Activated gamma-delta T cell (primary cell): Measurements from ENCODE around the gene CACNA2D2.
A peak's percentile ranks its signal among the peaks of the same experiment; 100 is the strongest.

Experiments used
- DNase-seq: peaks from one replicate; lab custom pipeline; 2025; lab: John Stamatoyannopoulos, UW

Gene CACNA2D2

DNA sequence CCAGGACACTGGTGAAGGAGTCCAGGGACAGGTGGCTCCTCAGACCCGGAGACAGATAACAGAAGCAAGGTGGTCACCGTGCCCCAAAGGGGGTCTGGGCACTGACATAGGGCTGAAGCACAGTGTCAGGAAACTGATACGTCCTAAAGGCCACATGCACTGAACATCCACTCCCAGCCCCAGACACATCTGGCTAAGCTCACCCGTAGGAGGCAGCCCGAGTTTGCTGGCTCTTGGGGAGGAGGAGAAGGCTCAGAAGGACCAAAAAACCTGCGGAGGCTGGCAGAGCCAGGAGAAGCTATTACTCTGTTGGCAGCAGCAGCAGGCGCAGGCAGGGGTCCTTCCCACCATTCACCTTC lies 1.2 kb downstream of the CACNA2D2 start:
- DNase-seq: no peak

DNA sequence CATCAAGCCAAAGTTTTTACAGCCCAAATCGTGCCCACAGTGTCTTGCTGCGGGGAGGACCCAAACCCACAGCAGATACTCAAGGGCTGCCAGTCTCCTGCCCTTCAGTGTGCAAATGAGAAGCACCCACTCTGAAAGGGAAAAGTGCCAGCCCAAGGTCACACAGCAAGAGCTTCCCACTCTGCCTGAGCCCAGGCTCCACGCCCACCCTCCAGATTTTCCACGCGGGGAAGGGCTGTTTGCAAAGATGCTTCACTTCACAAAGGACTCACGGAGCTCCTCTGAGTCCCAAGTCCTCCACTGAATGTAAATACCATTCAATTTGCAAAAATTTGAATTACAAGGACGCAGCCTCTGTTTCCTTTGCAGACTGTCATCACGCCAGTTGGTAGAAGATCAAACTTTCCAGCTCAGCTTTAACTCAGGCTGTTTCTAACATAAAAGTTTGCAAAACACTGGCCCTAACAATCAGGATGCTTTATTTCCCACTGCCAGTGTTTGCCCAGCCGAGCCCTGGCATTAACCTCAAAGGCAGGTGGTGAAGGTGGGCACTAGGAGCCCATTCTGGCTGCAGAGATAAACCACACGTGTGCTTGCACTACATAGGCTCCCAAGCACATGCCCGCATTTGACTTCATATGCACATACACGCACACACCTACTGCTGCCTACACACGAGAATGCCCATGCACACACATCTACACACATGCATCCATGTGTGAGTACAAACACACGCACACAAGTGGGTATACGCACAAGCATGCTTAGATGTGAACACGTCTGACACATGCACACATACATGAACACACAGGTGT lies 7.6 kb downstream of the CACNA2D2 start:
- no peak for DNase-seq

DNA sequence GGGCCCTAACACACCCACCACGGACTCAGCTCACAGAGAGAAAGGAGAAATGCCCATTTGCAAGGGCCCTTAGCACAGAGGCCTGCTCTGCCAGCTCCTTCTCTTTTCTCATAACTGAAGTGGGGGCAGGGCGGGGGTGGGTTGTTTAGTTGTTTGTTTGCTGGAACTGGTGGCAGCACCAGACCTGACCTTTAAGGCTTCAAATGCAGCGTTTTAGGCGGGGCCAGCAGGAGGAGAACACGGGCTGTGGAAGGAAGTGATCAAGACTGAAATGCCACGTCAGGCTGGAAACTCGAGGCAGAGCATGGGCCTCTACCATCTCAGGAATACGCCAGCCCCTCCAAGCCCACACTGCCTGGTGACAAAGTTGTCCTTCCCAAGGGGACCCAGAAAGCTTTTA lies 9.3 kb downstream of the CACNA2D2 start:
- no peak for DNase-seq

DNA sequence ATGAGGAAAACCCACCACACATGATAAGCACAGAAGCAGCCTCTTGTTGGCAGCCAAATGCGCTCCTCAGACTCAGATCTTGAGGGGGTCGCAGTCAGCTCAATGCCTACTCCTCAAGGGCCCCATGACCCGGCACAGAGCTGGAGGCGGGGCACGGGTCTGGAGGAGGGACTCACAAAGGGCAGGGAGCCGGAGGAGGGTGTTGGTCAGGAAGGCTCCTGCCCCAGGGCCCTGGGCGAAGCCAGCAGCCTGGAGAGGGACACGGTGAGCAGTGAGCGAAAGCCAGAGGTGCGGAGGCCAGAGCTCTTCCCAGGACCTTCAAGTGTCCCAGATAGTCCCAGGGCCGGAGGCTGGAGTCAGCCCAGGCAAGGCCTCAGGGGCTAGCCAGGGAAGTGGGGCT lies 9.8 kb downstream of the CACNA2D2 start:
- no peak for DNase-seq

DNA sequence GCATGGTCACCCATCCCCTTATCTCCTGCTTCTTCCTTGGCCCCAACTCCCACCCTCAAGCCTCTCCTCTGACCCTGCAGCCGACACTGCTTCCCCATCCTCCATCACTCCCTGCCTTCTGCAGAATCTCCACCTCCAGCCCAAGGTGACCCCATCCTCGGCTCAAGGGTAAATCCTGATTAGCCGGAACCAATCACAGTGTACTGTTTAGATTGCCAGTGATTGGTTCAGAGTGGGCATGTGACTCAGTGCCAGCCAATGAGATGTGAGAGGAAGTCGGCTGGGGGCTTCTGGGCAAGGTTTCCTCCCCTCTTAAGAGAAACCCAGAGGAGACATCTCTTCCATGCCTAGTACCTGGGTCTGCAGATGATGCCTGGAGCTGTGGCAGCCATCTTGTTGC lies 10.3 kb downstream of the CACNA2D2 start:
- no peak for DNase-seq

DNA sequence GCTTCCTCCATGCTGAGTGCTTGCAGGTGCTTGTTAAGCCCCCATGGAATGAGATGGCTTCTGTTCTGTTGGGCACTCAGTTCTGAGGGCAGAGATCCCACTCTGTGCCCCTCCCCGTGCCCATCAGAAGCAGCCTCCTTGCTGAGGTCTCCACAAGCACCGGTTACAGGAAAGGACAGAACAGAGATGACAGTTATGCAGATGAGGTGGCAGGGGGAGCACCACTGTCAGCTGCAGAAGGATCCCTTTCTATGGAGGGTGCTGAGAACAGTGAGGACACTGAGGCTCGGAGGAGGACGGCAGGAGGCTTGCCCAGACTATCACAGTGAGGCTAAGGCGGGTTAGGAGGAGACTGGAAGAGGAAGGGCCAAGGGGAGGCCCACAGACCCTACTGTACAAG lies 12.4 kb downstream of the CACNA2D2 start:
- DNase-seq: no peak

DNA sequence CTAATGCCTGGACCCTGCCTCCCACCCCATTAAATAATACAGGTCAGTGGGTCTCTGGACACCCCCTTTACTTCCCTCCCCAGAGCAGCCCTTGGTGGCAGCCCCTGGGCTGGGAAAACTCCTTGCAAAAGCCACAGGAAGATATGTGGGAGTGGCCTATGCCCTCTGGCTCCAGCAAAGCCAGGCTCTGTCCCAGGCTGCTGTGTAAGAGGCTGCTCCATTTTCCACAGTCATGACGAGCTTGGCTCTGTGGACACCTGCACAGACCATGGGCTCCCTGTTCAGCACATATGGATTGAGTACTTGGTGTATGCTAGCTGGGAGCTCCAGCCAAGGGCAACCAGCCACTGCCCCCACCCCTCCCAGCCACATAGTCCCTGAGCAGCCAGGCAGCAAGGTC lies 13.0 kb downstream of the CACNA2D2 start:
- no peak for DNase-seq

DNA sequence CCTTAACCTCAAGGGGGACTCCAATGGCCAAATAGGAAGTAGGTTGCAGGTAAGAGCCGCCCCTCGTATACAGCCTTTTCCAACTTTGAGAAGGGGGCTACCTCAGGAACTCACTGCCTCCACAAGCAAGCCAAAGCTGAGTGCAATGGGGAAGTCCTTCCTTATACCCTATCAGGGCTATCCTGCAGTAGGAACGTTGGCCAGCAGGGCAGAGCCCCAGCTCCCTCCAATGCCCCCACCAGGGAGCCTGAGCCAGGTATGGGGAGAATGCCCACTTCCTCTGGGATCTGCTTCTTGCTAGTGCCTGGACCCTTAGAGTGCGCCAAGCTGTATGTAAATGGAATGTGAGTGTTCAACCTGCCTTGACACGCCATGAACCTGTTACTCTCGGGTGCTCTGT lies 16.3 kb downstream of the CACNA2D2 start:
- no peak for DNase-seq

DNA sequence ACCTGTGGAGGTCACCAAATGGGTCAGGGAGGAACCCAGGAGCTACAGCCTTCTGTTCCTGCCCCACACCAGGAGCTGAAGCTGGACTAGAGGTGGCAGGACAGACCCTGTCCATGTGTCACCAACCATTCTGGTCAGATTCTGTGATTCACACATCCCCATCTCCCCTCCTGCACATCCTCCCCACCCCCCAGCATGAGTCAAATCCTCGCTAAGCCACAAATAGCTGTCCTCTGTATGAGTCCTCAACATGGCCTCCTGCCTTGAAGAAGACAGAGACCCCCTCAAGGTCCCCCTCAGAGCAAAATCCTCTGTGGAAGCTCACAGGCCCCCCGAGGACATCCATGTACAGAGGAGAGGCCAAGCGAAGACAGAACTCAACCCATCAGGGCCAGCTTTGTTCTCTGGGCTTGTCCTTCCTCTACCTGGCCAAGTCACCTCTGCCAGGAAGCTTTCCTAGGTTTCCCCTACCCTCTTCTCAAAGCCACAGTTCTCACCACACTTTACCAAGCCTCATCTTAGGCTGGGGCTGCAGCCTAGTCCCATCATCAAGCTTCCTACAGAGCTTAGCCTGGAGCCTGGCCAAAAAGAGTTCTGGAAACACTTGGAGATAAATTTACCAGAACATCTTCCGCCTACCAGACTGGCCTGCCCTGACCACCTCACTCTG lies 17.1 kb downstream of the CACNA2D2 start:
- DNase-seq: no peak

DNA sequence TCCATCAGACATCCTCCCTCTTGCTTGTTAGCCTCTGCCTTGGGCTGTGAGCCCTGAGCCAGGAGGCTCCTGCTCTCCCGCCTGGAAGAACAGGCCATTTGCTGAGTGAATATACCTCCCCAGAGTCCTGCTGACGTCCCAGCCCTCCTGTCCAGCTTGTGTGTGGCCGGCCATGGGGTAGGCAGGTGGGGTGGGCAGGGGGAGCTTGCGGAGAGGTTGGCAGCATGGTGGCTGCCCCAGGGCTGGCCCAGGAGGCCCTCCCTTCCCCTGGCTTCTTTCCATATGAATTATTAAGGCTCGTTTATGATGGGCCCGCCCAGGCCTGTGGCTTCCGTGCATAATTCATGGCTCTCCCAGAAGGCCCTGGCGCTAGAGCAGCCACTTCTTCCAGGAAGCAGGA lies 18.7 kb downstream of the CACNA2D2 start:
- no peak for DNase-seq

DNA sequence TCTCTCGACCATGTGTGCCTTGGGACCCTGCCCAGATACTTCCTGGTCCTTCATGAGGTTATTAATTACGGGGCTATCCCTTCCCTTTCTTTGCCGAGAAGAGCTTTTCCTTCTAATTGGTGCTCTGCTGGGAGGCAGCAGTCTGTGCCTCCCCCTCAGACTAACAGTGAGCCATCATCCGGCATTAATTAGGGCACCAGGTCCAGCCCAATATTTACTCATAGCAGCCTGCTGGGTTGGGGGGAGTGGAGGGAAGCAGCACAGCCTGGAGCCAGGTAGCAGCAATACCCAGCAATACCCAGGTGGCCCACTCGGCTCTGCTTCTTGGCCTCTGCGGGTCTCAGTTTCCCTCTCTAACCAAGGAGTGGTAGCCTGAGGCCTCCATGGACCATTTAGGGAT lies 20.1 kb downstream of the CACNA2D2 start:
- DNase-seq: no peak

DNA sequence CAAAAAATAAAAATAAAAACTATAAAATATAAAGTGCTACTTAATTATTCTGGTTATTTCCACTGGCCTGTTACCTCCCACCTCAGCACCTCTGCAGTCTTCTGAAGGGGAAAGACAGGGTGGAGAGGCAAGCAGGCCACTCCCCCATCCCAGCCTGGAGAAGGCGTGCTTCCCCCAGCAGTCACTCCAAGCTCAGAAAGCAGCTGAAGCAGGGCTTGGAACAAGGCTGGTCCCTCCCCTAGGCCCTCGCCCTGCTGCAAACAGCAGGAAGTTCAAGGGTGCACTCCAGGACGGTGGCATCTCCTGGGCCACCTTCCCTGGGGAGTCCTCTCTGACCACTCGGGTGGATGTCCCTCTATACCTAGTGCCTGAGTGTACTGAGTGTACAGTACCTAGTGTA lies 21.4 kb downstream of the CACNA2D2 start:
- no peak for DNase-seq

DNA sequence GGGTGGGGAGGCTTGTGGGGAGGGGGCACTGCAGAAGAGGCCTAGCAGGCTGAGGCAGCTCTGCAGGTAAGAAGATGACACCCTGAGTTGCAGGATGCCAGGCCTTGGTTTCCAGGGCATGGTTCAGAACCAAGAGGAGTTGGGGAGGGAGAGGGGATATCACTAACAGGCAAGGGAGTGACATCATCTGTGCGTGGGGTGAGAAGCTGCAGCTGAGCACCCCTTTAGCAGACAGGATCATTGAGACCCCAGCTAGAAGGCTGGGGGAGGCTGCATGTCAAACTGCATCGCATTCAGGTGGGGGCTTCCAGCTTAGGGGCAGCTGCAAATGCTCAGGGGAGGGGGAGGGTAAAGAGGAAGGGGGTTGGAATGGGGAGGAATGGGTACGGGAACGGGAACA lies 23.0 kb downstream of the CACNA2D2 start:
- DNase-seq: no peak

DNA sequence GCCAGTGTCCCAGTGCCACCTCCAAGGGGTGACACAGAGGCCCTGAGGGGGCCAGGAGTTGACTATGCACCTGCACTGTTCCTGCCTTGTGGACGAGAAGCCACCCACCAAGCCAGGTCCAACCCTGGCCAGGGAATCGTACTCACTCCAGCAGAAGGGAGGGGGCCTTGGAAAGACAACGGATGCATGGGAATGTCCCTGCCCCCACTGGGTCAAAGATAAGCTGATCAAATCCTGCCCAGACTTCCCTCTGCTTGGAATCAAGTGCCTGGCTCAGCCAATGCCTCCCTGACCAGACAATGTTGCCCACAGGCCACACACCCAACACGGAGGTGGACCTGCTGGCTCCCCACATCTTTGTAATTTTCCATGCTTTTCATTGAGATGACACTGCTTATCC lies 23.9 kb downstream of the CACNA2D2 start:
- no peak for DNase-seq

DNA sequence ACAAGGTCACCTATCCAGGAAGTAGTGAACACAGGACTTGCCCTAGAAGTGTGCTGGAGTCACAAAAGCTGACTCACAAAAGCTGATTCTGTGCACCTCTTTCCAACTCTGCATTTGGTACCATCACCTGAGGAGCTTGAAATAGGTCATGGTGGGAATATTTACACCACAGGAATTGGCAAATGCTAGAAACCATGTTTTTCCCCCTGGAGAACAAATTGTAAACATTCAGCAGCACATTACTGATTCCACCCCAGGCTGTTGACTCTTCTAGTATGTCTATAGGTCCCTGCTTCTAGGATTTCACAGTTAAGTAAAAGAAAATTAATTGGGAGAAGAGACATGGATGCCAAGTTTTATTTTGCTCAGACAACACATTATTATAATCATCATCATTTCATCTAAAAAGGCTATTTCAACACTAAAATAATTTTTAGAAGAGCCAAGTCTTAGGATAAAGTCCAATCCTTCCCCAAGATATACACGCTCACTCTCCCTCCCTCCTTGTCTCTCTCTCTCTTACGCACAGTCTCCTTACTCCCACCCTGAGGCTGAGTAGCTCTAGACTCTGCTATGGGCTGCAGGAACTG lies 24.7 kb downstream of the CACNA2D2 start:
- DNase-seq: no peak

DNA sequence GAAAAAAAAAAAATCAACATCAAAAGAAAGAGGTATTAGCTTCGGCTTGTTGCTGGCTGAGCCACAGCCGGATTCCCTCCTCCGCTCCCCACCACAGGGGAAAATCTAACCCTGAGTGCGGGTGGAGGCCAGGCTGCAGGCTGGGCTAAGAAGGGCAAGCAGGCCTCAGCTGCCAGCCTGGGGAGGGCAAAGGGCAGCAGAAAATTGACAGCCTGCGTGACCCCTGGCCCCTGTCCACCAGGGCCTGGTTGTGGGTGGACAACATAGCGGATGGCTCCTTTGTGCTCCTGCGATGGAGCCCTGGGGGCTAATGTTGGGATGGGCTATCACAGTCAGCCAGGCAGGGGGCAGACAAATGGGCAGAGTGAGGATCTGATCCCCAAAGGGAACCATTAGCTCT lies 25.4 kb downstream of the CACNA2D2 start:
- no peak for DNase-seq

DNA sequence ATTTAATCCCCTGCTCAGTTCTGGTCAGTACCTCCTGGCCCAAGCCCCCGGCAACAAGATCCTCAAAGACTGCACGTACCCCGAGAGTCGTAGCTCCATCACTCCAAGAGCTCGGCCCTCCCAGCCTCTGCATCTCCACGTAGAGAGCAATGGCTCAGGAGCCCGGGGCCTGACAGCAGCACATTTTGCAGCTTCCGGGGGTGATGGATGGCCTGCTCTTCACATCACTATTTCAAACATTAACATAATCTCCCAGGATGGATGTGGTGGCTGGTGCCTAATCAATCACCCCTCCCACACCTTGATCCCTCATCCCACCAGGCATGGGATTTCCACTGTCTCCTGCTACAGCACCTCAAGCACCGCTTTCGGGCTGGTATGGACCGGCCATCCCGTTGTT lies 28.1 kb downstream of the CACNA2D2 start:
- no peak for DNase-seq

DNA sequence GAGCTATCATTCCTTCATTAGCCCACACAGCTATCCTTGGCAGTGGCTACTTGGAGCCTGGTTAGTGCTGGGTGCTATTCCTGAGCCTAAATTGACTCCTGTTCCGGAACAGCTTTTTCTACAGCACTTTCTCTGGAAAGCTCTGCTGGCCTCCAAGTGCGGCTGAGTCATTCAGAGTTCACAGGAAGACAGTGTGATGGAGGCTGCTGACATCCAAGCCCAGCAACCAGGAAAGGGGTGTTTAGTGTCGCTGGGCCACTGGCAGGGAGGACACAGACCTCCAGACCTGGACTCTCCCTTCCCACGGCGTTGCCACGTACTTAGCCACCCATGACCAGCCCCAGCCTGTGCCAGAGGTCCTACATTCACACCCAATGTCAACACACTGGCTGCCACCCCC lies 28.7 kb downstream of the CACNA2D2 start:
- DNase-seq: no peak

DNA sequence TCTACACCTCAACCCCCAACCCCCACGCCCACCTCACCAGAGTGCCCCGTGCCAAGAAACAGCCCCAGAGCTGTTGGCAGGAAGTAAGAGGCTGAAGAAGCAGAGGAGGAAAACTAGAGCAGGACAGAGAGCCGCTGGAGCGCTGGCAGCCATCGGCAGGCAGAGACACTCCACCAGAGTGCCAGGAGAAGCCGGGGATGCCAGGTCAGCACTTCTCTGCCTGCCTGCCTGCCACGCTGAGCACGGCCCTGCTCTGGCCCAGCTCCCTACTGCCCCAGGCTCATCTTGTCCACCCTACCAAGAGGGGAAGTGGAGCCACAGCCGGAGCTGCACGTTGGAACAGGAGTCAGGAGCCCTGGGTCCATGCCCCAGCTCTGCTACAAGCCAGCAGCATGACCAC lies 29.7 kb downstream of the CACNA2D2 start:
- DNase-seq: no peak

DNA sequence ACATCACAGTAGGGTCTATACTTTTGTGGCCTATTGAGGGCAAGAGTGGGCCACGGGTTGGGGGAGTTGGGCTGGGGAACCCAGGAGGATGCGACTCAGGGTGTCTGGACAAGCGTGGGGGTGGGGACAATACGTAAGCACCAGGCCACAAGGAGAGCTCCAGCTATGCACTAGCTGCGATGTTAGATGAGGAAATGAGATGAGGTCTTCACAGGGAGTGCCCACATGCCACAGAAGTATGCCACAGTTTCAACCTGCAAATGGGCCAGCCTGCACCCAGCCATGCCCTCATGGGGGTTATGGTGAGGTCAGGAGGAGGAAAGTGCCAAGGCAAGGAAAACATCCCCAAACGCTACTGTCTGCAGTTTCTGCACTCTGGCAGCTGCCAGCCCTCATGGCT lies 30.5 kb downstream of the CACNA2D2 start:
- peak; percentile 12 for DNase-seq

DNA sequence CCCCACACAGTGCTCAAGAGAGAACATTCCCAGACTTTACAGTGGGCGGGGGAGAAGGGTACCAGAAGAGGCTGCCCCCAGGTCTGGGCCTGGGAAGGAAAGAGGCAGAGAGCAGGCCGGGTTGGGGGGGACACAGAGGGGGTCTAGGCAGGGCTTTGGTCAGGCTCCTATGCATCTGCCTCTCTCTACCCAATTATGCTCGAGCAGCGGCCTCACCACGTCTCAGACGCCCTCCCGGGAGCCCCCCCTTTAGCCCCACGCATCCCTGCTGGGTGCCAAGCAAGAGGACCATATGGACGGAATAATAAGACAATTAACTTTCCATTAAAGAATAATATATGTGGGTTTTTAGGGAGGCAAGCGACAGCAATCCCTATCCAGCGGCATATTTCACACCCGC lies 32.8 kb downstream of the CACNA2D2 start:
- DNase-seq: no peak

DNA sequence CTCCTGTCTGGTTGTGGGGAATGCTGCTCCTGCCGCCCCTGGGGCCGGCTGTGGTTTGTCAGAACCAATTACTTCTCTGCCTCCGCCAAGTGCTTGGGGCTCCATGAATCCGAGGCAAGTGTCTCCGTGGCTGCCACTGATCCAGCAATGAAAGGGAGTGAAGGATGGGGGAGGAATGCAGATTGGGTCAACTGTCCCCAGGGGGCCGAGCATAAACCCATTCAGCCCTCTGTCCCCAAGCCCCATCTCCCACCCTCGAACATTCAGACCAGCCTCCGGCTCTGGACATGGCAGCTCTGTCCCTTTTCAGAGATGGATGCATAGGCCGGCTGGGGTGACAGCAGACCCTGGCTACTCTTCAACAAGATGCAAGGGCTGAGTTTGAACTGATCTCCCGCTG lies 35.5 kb downstream of the CACNA2D2 start:
- no peak for DNase-seq

DNA sequence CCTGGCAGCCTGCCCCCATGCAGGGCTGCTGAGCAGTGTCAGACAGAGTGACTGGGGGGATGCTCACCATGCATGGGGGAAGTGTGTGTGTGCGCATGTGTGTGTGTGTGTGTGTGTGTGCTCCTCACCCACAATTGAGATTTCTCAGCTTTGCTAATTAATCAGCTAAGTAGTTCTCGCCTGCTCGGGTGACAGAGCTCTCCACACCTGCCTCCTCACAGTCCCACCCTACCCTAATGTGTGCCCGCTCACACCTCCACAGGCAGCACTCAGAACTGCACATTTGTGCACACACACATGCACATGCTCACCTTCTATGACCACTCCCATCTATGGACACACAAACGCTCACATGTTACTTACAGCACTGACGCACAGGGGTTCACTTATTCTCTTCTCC lies 37.3 kb downstream of the CACNA2D2 start:
- DNase-seq: no peak

DNA sequence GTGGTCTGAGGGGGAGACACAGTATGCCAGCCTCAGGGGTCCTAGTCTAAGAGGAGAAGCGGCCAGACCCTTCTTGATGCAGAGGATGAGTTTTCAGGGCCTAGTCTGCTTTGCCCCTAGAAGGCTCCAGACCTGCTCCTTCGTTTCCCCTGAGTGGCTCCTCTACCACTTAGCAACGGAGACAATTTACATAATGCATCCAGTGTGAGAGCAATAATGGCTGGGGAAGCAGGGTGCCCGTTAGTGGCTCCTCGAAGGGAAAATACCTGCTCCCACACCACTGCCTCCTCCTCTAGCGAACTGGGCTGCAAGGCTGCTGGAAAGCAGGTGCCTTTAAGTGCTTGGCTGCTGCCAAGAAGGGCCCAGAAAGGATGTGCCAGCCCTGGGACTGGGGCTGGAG lies 38.9 kb downstream of the CACNA2D2 start:
- DNase-seq: no peak
